ENCODE measurements around the gene CABP2.

DNA sequence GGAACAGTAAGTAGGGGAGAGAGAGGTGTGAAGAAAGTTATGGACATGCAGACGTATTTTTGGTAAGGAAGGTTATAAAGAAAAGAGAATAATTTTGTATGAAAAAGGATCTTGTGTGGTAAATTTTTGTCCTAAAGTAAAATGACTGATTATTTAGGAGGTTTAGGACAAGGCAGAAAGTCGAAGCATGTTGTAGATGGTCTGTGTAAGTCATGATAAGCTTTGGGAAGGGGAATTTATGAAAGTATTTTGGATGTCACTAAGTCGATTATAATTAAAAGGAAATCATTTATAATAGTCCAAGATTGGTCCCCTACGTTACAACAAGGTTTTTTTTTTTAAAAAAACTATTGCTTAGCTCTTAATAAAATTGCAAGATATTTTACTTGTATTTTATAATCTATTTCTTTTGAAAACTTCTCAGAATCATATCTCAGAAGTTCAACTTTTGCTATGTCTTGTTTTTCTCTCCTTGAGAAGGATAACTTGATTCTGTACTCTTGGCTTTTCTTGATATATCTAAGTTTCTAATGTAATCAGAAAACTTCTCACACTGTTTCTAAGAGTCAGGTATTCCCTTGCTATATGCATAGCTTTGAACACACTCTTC is 10.9 kb upstream of the CABP2 start:
- TF ChIP-seq, protein P1, sequence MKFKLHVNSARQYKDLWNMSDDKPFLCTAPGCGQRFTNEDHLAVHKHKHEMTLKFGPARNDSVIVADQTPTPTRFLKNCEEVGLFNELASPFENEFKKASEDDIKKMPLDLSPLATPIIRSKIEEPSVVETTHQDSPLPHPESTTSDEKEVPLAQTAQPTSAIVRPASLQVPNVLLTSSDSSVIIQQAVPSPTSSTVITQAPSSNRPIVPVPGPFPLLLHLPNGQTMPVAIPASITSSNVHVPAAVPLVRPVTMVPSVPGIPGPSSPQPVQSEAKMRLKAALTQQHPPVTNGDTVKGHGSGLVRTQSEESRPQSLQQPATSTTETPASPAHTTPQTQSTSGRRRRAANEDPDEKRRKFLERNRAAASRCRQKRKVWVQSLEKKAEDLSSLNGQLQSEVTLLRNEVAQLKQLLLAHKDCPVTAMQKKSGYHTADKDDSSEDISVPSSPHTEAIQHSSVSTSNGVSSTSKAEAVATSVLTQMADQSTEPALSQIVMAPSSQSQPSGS (tag by site-specific recombination; IDR thresholded peaks at IDR 0.05; ENCODE audit: low read depth), result no peak
- TF ChIP-seq, protein P2, sequence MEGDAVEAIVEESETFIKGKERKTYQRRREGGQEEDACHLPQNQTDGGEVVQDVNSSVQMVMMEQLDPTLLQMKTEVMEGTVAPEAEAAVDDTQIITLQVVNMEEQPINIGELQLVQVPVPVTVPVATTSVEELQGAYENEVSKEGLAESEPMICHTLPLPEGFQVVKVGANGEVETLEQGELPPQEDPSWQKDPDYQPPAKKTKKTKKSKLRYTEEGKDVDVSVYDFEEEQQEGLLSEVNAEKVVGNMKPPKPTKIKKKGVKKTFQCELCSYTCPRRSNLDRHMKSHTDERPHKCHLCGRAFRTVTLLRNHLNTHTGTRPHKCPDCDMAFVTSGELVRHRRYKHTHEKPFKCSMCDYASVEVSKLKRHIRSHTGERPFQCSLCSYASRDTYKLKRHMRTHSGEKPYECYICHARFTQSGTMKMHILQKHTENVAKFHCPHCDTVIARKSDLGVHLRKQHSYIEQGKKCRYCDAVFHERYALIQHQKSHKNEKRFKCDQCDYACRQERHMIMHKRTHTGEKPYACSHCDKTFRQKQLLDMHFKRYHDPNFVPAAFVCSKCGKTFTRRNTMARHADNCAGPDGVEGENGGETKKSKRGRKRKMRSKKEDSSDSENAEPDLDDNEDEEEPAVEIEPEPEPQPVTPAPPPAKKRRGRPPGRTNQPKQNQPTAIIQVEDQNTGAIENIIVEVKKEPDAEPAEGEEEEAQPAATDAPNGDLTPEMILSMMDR (tag by site-specific recombination; IDR thresholded peaks at IDR 0.05), result no peak
- TF ChIP-seq ZNF138 (tag by site-specific recombination; IDR thresholded peaks at IDR 0.05; ENCODE audit: borderline replicate concordance) (no peak), KLF1 (tag by site-specific recombination; IDR thresholded peaks at IDR 0.05) (no peak), ZNF404 (tag by site-specific recombination; IDR thresholded peaks at IDR 0.05) (no peak), ZNF146 (tag by site-specific recombination; IDR thresholded peaks at IDR 0.05) (no peak), ZNF530 (tag by site-specific recombination; IDR thresholded peaks at IDR 0.05; ENCODE audit: low read depth) (no peak), IKZF3 (tag by site-specific recombination; IDR thresholded peaks at IDR 0.05) (no peak), ZNF10 (tag by site-specific recombination; IDR thresholded peaks at IDR 0.05) (no peak), ZNF830 (tag by site-specific recombination; IDR thresholded peaks at IDR 0.05; ENCODE audit: low read depth) (no peak), YY1 (tag by site-specific recombination; IDR thresholded peaks at IDR 0.05) (no peak)
- TF ChIP-seq, protein P3, sequence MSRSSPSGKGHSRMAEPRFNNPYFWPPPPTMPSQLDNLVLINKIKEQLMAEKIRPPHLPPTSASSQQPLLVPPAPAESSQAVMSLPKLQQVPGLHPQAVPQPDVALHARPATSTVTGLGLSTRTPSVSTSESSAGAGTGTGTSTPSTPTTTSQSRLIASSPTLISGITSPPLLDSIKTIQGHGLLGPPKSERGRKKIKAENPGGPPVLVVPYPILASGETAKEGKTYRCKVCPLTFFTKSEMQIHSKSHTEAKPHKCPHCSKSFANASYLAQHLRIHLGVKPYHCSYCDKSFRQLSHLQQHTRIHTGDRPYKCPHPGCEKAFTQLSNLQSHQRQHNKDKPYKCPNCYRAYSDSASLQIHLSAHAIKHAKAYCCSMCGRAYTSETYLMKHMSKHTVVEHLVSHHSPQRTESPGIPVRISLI (tag by site-specific recombination; IDR thresholded peaks at IDR 0.05), result no peak
- TF ChIP-seq, protein P4, sequence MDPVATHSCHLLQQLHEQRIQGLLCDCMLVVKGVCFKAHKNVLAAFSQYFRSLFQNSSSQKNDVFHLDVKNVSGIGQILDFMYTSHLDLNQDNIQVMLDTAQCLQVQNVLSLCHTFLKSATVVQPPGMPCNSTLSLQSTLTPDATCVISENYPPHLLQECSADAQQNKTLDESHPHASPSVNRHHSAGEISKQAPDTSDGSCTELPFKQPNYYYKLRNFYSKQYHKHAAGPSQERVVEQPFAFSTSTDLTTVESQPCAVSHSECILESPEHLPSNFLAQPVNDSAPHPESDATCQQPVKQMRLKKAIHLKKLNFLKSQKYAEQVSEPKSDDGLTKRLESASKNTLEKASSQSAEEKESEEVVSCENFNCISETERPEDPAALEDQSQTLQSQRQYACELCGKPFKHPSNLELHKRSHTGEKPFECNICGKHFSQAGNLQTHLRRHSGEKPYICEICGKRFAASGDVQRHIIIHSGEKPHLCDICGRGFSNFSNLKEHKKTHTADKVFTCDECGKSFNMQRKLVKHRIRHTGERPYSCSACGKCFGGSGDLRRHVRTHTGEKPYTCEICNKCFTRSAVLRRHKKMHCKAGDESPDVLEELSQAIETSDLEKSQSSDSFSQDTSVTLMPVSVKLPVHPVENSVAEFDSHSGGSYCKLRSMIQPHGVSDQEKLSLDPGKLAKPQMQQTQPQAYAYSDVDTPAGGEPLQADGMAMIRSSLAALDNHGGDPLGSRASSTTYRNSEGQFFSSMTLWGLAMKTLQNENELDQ (tag by site-specific recombination; IDR thresholded peaks at IDR 0.05; ENCODE audit: low read depth), result no peak

Measured in HEK293 (cell line).